DMS79 (cell line): ENCODE measurements around the gene UBE2E1.
"Not testable (repeated sequence)": the region's sequence is repeated elsewhere in the genome, so short reads cannot be mapped to it uniquely, and the experiment has no call there.

ENCODE experiments used
- DNase-seq: peaks from one replicate; lab custom pipeline; 2025; lab: John Stamatoyannopoulos, UW

The UBE2E1 gene

GRCh38 chr3:23917679-23918303 lies 112.0 kb downstream of the UBE2E1 start:
- not testable (repeated sequence) for DNase-seq

GRCh38 chr3:23918331-23918730 lies 112.6 kb downstream of the UBE2E1 start:
- DNase-seq, result not testable (repeated sequence)

GRCh38 chr3:23919628-23920027 lies 113.9 kb downstream of the UBE2E1 start:
- DNase-seq, result no peak

GRCh38 chr3:23920151-23920655 lies 114.4 kb downstream of the UBE2E1 start:
- no peak for DNase-seq

- DNase-seq, result no peak
These were observed 115.3 kb downstream of the UBE2E1 start for GRCh38 chr3:23921052-23921511.

- DNase-seq, result no peak
These were observed 118.0 kb downstream of the UBE2E1 start for GRCh38 chr3:23923786-23924185.

- DNase-seq, result no peak
These were observed 120.5 kb downstream of the UBE2E1 start for GRCh38 chr3:23926246-23926645.

- no peak for DNase-seq
These were observed 121.0 kb downstream of the UBE2E1 start for GRCh38 chr3:23926736-23927135.

- DNase-seq, result no peak
These were observed 122.8 kb downstream of the UBE2E1 start for GRCh38 chr3:23928524-23928923.

GRCh38 chr3:23931597-23931996 lies 125.8 kb downstream of the UBE2E1 start:
- DNase-seq, result no peak

- DNase-seq, result no peak
These were observed 126.8 kb downstream of the UBE2E1 start for GRCh38 chr3:23932571-23932970.

GRCh38 chr3:23934253-23934652 lies 128.5 kb downstream of the UBE2E1 start:
- DNase-seq, result no peak

- DNase-seq, result no peak
These were observed 131.5 kb downstream of the UBE2E1 start for GRCh38 chr3:23937296-23937695.

- no peak for DNase-seq
These were observed 132.9 kb downstream of the UBE2E1 start for GRCh38 chr3:23938688-23939087.

GRCh38 chr3:23940775-23941174 lies 135.0 kb downstream of the UBE2E1 start:
- no peak for DNase-seq
